Measurements from ENCODE around the gene DCAF16.

DNA sequence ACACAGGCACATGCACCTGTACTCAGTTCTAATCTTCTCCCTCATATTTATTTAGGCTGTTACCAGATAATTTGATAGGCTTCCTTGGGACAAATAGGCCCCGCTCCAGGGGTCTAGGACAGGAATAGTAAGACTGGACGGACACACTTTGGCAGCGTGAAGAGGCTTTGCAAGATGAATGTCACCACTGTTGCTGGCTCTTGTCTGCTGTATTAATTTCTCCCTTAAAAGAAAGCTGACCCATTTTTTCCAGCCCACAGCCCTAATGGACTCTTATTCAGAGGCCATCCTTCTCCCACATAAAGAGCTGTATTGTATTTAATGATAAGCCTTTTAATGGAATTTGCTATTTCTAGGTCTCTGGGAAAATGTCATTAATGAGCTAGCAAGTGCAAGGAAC, 47.1 kb downstream of the DCAF16 start:
- TF ChIP-seq, protein P1, sequence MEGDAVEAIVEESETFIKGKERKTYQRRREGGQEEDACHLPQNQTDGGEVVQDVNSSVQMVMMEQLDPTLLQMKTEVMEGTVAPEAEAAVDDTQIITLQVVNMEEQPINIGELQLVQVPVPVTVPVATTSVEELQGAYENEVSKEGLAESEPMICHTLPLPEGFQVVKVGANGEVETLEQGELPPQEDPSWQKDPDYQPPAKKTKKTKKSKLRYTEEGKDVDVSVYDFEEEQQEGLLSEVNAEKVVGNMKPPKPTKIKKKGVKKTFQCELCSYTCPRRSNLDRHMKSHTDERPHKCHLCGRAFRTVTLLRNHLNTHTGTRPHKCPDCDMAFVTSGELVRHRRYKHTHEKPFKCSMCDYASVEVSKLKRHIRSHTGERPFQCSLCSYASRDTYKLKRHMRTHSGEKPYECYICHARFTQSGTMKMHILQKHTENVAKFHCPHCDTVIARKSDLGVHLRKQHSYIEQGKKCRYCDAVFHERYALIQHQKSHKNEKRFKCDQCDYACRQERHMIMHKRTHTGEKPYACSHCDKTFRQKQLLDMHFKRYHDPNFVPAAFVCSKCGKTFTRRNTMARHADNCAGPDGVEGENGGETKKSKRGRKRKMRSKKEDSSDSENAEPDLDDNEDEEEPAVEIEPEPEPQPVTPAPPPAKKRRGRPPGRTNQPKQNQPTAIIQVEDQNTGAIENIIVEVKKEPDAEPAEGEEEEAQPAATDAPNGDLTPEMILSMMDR (IDR thresholded peaks at IDR 0.05; ENCODE audit: low read depth, low read length): no peak
- TF ChIP-seq EZH2phosphoT487 (IDR thresholded peaks at IDR 0.05; ENCODE audit: low read depth): no peak

Data from OCI-LY3 (cell line).